NT2/D1 (cell line): ENCODE data around the gene HNRNPD.

Source experiments
- SUZ12 ChIP-seq: IDR thresholded peaks from 2 replicates; pipeline ENCODE4 v1.6.1; 2011; ENCODE audit not compliant: insufficient read length, insufficient read depth; ENCODE audit errors: extremely low read depth
- YY1 ChIP-seq: IDR thresholded peaks from 2 replicates; pipeline ENCODE4 v1.6.1; 2011; ENCODE audit not compliant: insufficient read length, insufficient read depth
- ZNF274 ChIP-seq: IDR thresholded peaks from 2 replicates; pipeline ENCODE4 v1.6.1; 2011; ENCODE audit warnings: mild to moderate bottlenecking, low read depth, low read length

DNA sequence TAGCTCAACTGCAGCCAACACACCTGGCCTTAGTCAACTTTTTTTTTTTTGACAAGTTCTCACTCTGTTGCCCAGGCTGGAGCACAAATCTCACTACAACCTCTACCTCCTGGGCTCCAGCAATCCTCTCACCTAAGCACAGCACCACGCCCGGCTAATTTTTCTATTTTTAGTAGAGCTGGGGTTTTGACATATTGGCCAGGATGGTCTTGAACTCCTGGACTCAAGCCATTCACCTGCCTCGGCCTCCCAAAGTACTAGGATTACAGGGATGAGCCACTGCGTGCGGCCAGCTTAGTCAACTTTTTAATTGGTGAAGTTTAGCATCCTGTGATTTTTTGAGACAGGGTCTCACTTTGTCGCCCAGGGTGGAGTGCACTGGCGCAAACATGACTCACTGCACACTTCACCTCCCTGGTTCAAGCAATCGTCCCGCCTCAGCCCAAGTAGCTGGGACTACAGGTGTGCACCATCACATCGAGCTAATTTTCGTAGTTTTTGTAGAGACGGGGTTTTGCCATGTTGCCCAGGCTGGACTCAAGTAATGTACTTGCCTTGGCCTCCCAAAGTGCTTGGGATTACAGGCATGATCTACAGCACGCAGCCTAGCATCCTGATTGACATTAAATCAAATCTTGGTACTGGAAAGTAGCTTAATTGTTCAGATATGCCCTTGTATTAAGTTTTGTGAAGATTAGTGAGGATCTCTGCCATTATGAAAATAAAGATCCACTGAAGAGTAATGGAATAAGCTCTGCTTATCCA lies 48.2 kb upstream of the HNRNPD start:
- no peak for TF ChIP-seq YY1
- TF ChIP-seq ZNF274, result no peak
- no peak for TF ChIP-seq SUZ12
